Measurements from ENCODE around the gene DNAH3.

The DNAH3 gene

GRCh38 chr16:21162661-21163151, 12.1 kb upstream of the DNAH3 start:
- in situ Hi-C loops (cut with MboI; ENCODE audit: low pct_unique_long_range_greater_than_20kb, low sequenced_read_pairs, unreplicated experiment) = no loop called here
- no peak for TF ChIP-seq CTCF (IDR thresholded peaks at IDR 0.05; ENCODE audit: extremely low read depth, insufficient read depth, missing control alignments)
- no peak for DNase-seq (ENCODE audit: low spot score)

GRCh38 chr16:21161211-21161610, 10.6 kb upstream of the DNAH3 start:
- DNase-seq (ENCODE audit: low spot score) = no peak
- in situ Hi-C loops (cut with MboI; ENCODE audit: low pct_unique_long_range_greater_than_20kb, low sequenced_read_pairs, unreplicated experiment) = no loop called here

GRCh38 chr16:21160276-21160675, 9.6 kb upstream of the DNAH3 start:
- in situ Hi-C loops (cut with MboI; ENCODE audit: low pct_unique_long_range_greater_than_20kb, low sequenced_read_pairs, unreplicated experiment) = no loop called here
- no peak for DNase-seq (ENCODE audit: low spot score)
- no peak for TF ChIP-seq CTCF (IDR thresholded peaks at IDR 0.05; ENCODE audit: extremely low read depth, insufficient read depth, missing control alignments)

More at GRCh38 chr16:21161211-21161610, 10.6 kb upstream of the DNAH3 start:
- TF ChIP-seq CTCF (IDR thresholded peaks at IDR 0.05; ENCODE audit: extremely low read depth, insufficient read depth, missing control alignments) = no peak

DNA sequence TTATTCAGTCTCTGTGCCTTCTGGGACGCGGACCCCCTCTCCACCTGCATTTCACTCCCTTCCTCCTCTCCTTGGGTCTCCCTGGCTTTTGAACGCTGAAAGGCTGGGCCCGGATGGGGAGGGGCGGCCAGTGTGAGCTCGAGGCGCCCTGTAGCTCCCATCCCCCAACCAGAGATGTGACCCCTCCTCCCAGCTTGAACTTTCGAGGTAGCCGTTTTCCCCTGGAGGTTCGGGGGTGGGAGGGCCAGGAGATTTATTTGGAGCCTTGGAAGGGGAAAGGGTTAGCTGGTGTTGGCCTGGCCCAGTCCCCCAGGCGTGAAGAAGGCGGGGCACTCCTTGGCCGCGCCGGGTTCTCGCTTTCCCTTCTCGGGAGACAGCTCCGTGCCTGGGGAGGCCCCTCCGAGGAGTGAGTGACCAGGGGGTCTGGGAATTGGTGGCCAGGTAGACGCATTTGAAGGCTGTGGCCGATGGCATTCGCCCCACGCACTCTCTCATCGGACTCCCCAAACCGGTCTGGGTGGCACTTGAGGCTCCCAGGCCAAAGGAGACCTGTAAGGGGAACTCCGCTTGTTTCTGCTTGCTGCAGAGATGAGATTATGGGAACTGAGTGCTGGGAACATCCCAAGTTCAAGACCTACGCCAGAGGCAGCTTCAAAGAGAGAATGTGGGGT, 8.8 kb upstream of the DNAH3 start:
- in situ Hi-C loops (cut with MboI; ENCODE audit: low pct_unique_long_range_greater_than_20kb, low sequenced_read_pairs, unreplicated experiment) = no loop called here
- peak; percentile 48 for DNase-seq (ENCODE audit: low spot score)
- no peak for TF ChIP-seq CTCF (IDR thresholded peaks at IDR 0.05; ENCODE audit: extremely low read depth, insufficient read depth, missing control alignments)

DNA sequence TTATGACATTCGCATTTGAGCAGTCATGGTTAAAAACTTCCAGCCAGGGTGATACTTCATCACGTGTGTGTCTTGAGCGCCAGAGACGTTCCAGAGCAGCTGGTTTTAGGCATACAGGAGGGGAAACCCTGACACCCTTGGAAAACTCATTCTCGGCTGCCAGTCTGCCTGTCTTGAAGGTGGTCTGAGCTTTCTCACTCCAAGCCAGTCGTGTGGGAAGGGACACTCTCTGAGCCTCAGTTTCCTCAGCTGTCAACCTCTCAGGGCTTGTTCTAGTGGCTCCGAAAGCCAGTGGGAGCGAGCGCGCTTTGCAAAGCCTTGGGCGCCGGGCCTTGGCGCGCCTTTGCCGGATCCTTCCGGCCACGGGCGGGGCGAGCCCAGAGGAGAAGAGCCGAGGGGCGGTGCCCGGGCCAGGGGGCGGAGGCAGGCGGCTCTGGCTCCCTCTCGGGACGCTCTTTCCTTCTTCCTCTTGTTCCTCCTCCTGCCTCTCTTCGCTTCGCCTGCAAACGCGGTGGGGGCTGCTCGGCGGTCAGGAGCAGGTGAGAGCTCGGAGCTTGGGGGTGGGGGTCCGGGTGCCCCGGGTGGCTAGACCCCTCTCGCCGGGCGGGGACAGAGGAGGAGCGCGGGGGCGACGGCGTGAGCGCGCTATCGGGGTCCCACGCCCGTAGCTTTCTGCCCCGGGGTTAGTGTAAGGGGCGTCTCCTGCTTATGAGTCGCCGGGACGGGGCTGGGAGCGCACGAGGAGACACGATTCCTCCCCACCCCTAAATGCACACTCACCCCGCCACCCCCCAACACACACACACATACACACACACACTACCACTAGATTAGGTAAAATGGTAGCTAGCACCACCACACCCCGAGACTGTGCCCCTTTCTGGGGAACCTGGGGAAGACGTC, 7.8 kb upstream of the DNAH3 start, which contains the start of gene LDAF1:
Gene LDAF1 (plus strand): TSS at position 467 of the 903 bp plus-strand sequence. CDS start 2,509 bp downstream, outside the sequence.
- TF ChIP-seq CTCF (IDR thresholded peaks at IDR 0.05; ENCODE audit: extremely low read depth, insufficient read depth, missing control alignments) = no peak
- in situ Hi-C loops (cut with MboI; ENCODE audit: low pct_unique_long_range_greater_than_20kb, low sequenced_read_pairs, unreplicated experiment) = no loop called here
- DNase-seq (ENCODE audit: low spot score) = peak; percentile 94

DNA sequence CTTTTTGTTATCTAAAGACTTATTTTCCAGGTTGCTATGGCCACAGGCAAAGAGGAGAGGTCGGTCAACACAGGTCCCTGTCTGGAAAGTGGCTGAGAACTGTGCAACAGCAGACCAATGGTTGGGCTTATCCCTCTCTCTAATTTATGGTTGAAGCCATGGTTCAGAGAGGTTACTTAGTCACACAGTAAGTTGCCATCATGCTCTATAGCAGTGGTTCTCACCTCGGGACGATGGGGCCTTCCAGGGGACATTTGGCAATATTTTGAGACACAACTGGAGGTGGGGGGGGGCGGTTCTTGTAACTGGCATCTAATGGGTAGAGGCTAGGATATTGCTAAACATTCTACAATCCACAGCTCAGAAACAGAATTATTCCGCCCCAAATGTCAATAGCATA, 7.0 kb upstream of the DNAH3 start:
- TF ChIP-seq CTCF (IDR thresholded peaks at IDR 0.05; ENCODE audit: extremely low read depth, insufficient read depth, missing control alignments) = no peak
- in situ Hi-C loops (cut with MboI; ENCODE audit: low pct_unique_long_range_greater_than_20kb, low sequenced_read_pairs, unreplicated experiment) = no loop called here
- DNase-seq (ENCODE audit: low spot score) = no peak

Data from GM13977 (cell line).